ENCODE results near the gene PRG2. TPM values are rescaled to one million over a fixed set of nuclear protein-coding genes. Genes with fewer than 3 reads are reported as not detected.

Gene PRG2
- total and polyA plus RNA-seq, 9 of the 15 experiments (the other 6 are each of a cell fraction or from before 2014, with no cell fraction given): 1.8 to 78.0 (median 26.6) TPM

GRCh38 chr11:57349491-57350274 lies 40.8 kb downstream of the PRG2 start (continued):
- TF ChIP-seq NCOA2 (IDR thresholded peaks at IDR 0.05; ENCODE audit: partially characterized antibody in 2 of 2) (no peak), ARID1B (IDR thresholded peaks at IDR 0.05) (no peak), PTRF (tag; IDR thresholded peaks at IDR 0.05) (no peak), NFRKB (IDR thresholded peaks at IDR 0.05; ENCODE audit: low read depth) (no peak), MBD2 (IDR thresholded peaks at IDR 0.05; ENCODE audit: borderline replicate concordance, low read depth) (no peak), HDAC3 (IDR thresholded peaks at IDR 0.05; ENCODE audit: borderline replicate concordance, partially characterized antibody) (no peak), NFIX (CRISPR knock-in tag; IDR thresholded peaks at IDR 0.05; ENCODE audit: low read depth) (no peak), MBD1 (CRISPR knock-in tag; IDR thresholded peaks at IDR 0.05) (no peak), ETS2 (tag; IDR thresholded peaks at IDR 0.05; ENCODE audit: borderline replicate concordance, poor library complexity, severe bottlenecking) (no peak), ATF2 (CRISPR knock-in tag; IDR thresholded peaks at IDR 0.05) (no peak), NCOA6 (IDR thresholded peaks at IDR 0.05) (no peak), CTCF (IDR thresholded peaks at IDR 0.05 in 2 of 3, conservative IDR thresholded peaks at IDR 0.05 in 1 of 3; ENCODE audit: insufficient read depth in 2 of 3, low read depth in 1 of 3, low read length in 3 of 3) (peak; percentile 81 to 89 (median 83)), HMGN3 (IDR thresholded peaks at IDR 0.05; ENCODE audit: borderline replicate concordance, extremely low read depth, insufficient read length, low read depth, low read length) (no peak), TEAD4 (IDR thresholded peaks at IDR 0.05; ENCODE audit: low read length) (no peak), TEAD4 (CRISPR knock-in tag; IDR thresholded peaks at IDR 0.05; ENCODE audit: borderline replicate concordance) (no peak), NR0B1 (IDR thresholded peaks at IDR 0.05; ENCODE audit: partially characterized antibody) (no peak), KLF13 (tag; IDR thresholded peaks at IDR 0.05; ENCODE audit: borderline replicate concordance, low read depth) (no peak), ZHX1 (conservative IDR thresholded peaks at IDR 0.05; ENCODE audit: low read length) (no peak)

Measured in K562 (cell line).